Endodermal cell (in vitro differentiated cells): ENCODE data around the gene CEP44. TPM values are rescaled to one million over a fixed set of nuclear protein-coding genes. Genes with fewer than 3 reads are reported as not detected.

Source experiments
- DNase-seq: peaks from one replicate; pipeline ENCODE4 v3.0.0-alpha.2; 2017
- H3K27ac ChIP-seq: 2 replicates; pipeline ENCODE4 v1.5.1; 2013; ENCODE audit warnings: mild to moderate bottlenecking, low read depth, low read length, moderate library complexity
- H3K27me3 ChIP-seq: 2 replicates; pipeline ENCODE4 v1.6.1; 2013; ENCODE audit warnings: mild to moderate bottlenecking, low read length, moderate library complexity; ENCODE audit not compliant: insufficient read depth, control insufficient read depth, poor library complexity, severe bottlenecking
- H3K36me3 ChIP-seq: 2 replicates; pipeline ENCODE4 v1.7.0; 2013; ENCODE audit warnings: mild to moderate bottlenecking, low read length, moderate library complexity; ENCODE audit not compliant: control insufficient read depth, insufficient read depth
- H3K4me1 ChIP-seq: one replicate; pipeline ENCODE4 v1.7.0; 2013; ENCODE audit warnings: low read length; ENCODE audit not compliant: control insufficient read depth, insufficient read depth
- H3K4me3 ChIP-seq: 2 replicates; pipeline ENCODE4 v1.5.1; 2013; ENCODE audit warnings: mild to moderate bottlenecking, low read length, moderate library complexity
- H3K9ac ChIP-seq: 2 replicates; pipeline ENCODE4 v1.6.1; 2013; ENCODE audit warnings: mild to moderate bottlenecking, low read length, moderate library complexity; ENCODE audit not compliant: poor library complexity, severe bottlenecking; ENCODE audit errors: extremely low read depth
- H3K9me3 ChIP-seq: 2 replicates; pipeline ENCODE4 v1.6.1; 2013; ENCODE audit warnings: mild to moderate bottlenecking, low read length, moderate library complexity; ENCODE audit not compliant: control insufficient read depth
- H3K27ac Mint-ChIP-seq: 2 replicates; pipeline ENCODE4 v1.8.0; 2020; ENCODE audit warnings: mixed read lengths
- H3K27me3 Mint-ChIP-seq: 2 replicates; pipeline ENCODE4 v1.8.0; 2021; ENCODE audit warnings: mild to moderate bottlenecking, mixed read lengths; ENCODE audit not compliant: insufficient read depth
- H3K36me3 Mint-ChIP-seq: 2 replicates; pipeline ENCODE4 v1.8.0; 2020; ENCODE audit warnings: low read depth, mixed read lengths
- H3K4me1 Mint-ChIP-seq: 2 replicates; pipeline ENCODE4 v1.8.0; 2020; ENCODE audit warnings: mixed read lengths
- H3K4me3 Mint-ChIP-seq: 2 replicates; pipeline ENCODE4 v1.8.0; 2020; ENCODE audit warnings: mild to moderate bottlenecking, moderate library complexity, mixed read lengths
- H3K9me3 Mint-ChIP-seq: 2 replicates; pipeline ENCODE4 v1.8.0; 2020; ENCODE audit warnings: mild to moderate bottlenecking, mixed read lengths
- CTCF ChIP-seq: fragments of 200-600 bp; sonication (generic); conservative IDR thresholded peaks from 2 replicates; pipeline ENCODE4 v1.5.0; 2021; ENCODE audit warnings: antibody characterized with exemption, mild to moderate bottlenecking
- WGBS, 2 experiments: methylation state at CpG; one replicate each; pipeline versions ENCODE4 v1.1.5 to v1.1.7; 2013; ENCODE audit warnings: missing lambda C conversion rate in 2 of 2, mixed read lengths in 1 of 2; ENCODE audit not compliant: insufficient coverage in 1 of 2, insufficient read length in 1 of 2; 5-methylcytosine and 5-hydroxymethylcytosine counted together
- total RNA-seq, 2 donors: library from RNA; stranded (reverse); fragmentation: NEBNext Ultra II Directional in 1 of 2; extraction: Animal tissue kit (Norgen Biotek cat#: 25700) in 1 of 2; gene quantifications; 2 replicates in 1 of 2; 3 replicates in 1 of 2; pipeline ENCODE4 v1.2.1, GENCODE V29; 2021

Gene CEP44
- total RNA-seq, 2 donors from 2014 or later: 21.5 to 24.9 TPM

- no peak for TF ChIP-seq CTCF
- Histone ChIP-seq H3K9ac (no peak overlapping the region), H3K27ac (no peak overlapping the region), H3K4me3 (no peak overlapping the region), H3K9me3 (no peaks in the 10 kb centered on the region), H3K27me3 (no peaks in the 10 kb centered on the region), H3K36me3 (no peaks in the 10 kb centered on the region), H3K4me1 (peaks cover 7% of the 10 kb centered on the region)
- Mint-ChIP-seq H3K4me3 (no peak overlapping the region), H3K27me3 (no peaks in the 10 kb centered on the region), H3K27ac (no peak overlapping the region), H3K36me3 (no peaks in the 10 kb centered on the region), H3K4me1 (peaks cover 16% of the 10 kb centered on the region), H3K9me3 (no peaks in the 10 kb centered on the region)
- no peak for DNase-seq
- 60 to 83% methylated on average over 1 to 2 of the region's 2 CpGs for WGBS, 2 experiments
These were observed 31.3 kb upstream of the CEP44 start for GRCh38 chr4:174252412-174252811.

DNA sequence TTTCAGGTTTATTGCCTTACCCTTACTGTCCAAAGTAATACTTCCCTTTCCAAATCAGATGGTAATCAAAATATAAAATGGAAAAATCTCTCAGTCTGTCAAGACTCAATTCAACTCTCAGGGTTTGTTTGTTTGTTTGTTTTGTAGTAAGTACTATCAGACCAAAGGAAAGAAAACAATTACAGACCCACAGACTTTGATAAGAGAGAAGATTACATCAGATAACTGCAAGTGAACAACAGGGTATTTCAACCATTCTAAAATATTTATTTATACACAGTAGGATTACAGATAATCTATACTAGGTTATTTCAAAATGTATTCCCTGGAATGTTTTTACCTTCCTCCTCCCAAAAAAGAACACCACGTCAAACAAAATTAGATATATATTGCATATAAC, 29.1 kb upstream of the CEP44 start:
- Mint-ChIP-seq H3K4me3 (no peak overlapping the region), H3K27ac (no peak overlapping the region), H3K36me3 (no peaks in the 10 kb centered on the region), H3K9me3 (no peaks in the 10 kb centered on the region), H3K4me1 (peaks cover 16% of the 10 kb centered on the region), H3K27me3 (no peaks in the 10 kb centered on the region)
- no peak overlapping the region for H3K9ac ChIP-seq
- H3K4me3 ChIP-seq: no peak overlapping the region
- 76 to 100% methylated on average over 1 of the region's 1 CpG for WGBS, 2 experiments
- H3K4me1 ChIP-seq: peaks cover 7% of the 10 kb centered on the region
- no peaks in the 10 kb centered on the region for H3K9me3 ChIP-seq
- no peak for TF ChIP-seq CTCF
- no peak for DNase-seq
- no peaks in the 10 kb centered on the region for H3K27me3 ChIP-seq
- H3K27ac ChIP-seq: no peak overlapping the region
- H3K36me3 ChIP-seq: no peaks in the 10 kb centered on the region

GRCh38 chr4:174255374-174255773, 28.3 kb upstream of the CEP44 start:
- Histone ChIP-seq H3K9ac (no peak overlapping the region), H3K4me1 (peaks cover 7% of the 10 kb centered on the region), H3K27me3 (no peaks in the 10 kb centered on the region), H3K4me3 (no peak overlapping the region), H3K27ac (no peak overlapping the region), H3K36me3 (no peaks in the 10 kb centered on the region), H3K9me3 (no peaks in the 10 kb centered on the region)
- no peak for TF ChIP-seq CTCF
- no peaks in the 10 kb centered on the region for H3K36me3 Mint-ChIP-seq
- no peak overlapping the region for H3K4me3 Mint-ChIP-seq
- no peaks in the 10 kb centered on the region for H3K27me3 Mint-ChIP-seq
- no CpG with 5 or more reads among the region's 1 CpG for WGBS, 2 experiments
- no peak overlapping the region for H3K27ac Mint-ChIP-seq
- no peaks in the 10 kb centered on the region for H3K9me3 Mint-ChIP-seq
- no peak for DNase-seq
- peaks cover 21% of the 10 kb centered on the region for H3K4me1 Mint-ChIP-seq
